HEK293 (cell line): ENCODE measurements around the gene MARCOL.

Experiments used
- CTCF ChIA-PET: fragments of 350-600 bp; formaldehyde crosslinking; extraction: SDS; loops from one replicate; lab custom pipeline; 2021; ENCODE audit warnings: antibody characterized with exemption; lab: Yijun Ruan, JAX
- POLR2A ChIA-PET: fragments of 300-600 bp; formaldehyde crosslinking; extraction: SDS; loops from one replicate; lab custom pipeline; 2020; ENCODE audit warnings: antibody characterized with exemption, inconsistent platforms; lab: Yijun Ruan, JAX
- H3K27ac ChIP-seq: fragments of 200-500 bp; sonication (Bioruptor generic); 2 replicates; pipeline ENCODE4 v1.5.1; 2014; ENCODE audit warnings: low read depth, low read length, control low read depth, inconsistent platforms; ENCODE audit errors: extremely low read depth
- H3K36me3 ChIP-seq, 2 experiments: fragments of 200-500 bp in 1 of 2; sonication (Bioruptor generic) in 1 of 2; 1 replicate in 1 of 2; 2 replicates in 1 of 2; pipeline ENCODE4 v1.5.1; 2014 to 2017; ENCODE audit warnings: inconsistent platforms in 2 of 2, low read length in 2 of 2; ENCODE audit not compliant: control insufficient read depth in 2 of 2, insufficient read depth in 1 of 2
- H3K4me1 ChIP-seq: fragments of 200-500 bp; sonication (Bioruptor generic); 2 replicates; pipeline ENCODE4 v1.5.1; 2014; ENCODE audit warnings: mild to moderate bottlenecking, low read length, inconsistent platforms; ENCODE audit not compliant: control insufficient read depth, insufficient read depth
- H3K4me3 ChIP-seq: 2 replicates; pipeline ENCODE4 v1.5.1; 2011; ENCODE audit warnings: low read depth, mild to moderate bottlenecking, control low read depth, low read length, moderate library complexity
- H3K9me3 ChIP-seq: fragments of 200-500 bp; sonication (Bioruptor generic); 2 replicates; pipeline ENCODE4 v1.5.1; 2014; ENCODE audit warnings: low read depth, low read length, inconsistent platforms; ENCODE audit not compliant: control insufficient read depth, insufficient read depth
- ATF2 ChIP-seq: fragments of 450-650 bp; formaldehyde crosslinking; IDR thresholded peaks from 2 replicates; pipeline ENCODE4 v1.5.1; 2016; ENCODE audit warnings: missing biosample characterization, missing genetic modification characterization, low read depth
- BCL11B ChIP-seq: fragments of 450-650 bp; formaldehyde crosslinking; IDR thresholded peaks from 2 replicates; pipeline ENCODE4 v1.5.1; 2016; ENCODE audit warnings: low read depth, missing biosample characterization, missing genetic modification characterization
- HOXD13 ChIP-seq: sonication (generic); formaldehyde crosslinking; IDR thresholded peaks from 2 replicates; pipeline ENCODE4 v1.8.0; 2022; ENCODE audit warnings: missing genetic modification reagents, borderline replicate concordance
- INSM2 ChIP-seq: fragments of 450-650 bp; formaldehyde crosslinking; IDR thresholded peaks from 2 replicates; pipeline ENCODE4 v1.5.1; 2016; ENCODE audit warnings: missing biosample characterization, missing genetic modification characterization
- PRDM10 ChIP-seq: fragments of 450-650 bp; formaldehyde crosslinking; IDR thresholded peaks from 2 replicates; pipeline ENCODE4 v1.5.1; 2016; ENCODE audit warnings: missing biosample characterization, missing genetic modification characterization
- PRDM2 ChIP-seq: fragments of 450-650 bp; formaldehyde crosslinking; IDR thresholded peaks from 2 replicates; pipeline ENCODE4 v1.5.1; 2016; ENCODE audit warnings: missing biosample characterization, missing genetic modification characterization, borderline replicate concordance
- SP3 ChIP-seq: fragments of 450-650 bp; formaldehyde crosslinking; IDR thresholded peaks from 2 replicates; pipeline ENCODE4 v1.5.1; 2016; ENCODE audit warnings: missing biosample characterization, missing genetic modification characterization
- SP7 ChIP-seq: fragments of 450-650 bp; formaldehyde crosslinking; IDR thresholded peaks from 2 replicates; pipeline ENCODE4 v1.5.1; 2016; ENCODE audit warnings: missing biosample characterization, missing genetic modification characterization
- YY1 ChIP-seq: fragments of 450-650 bp; formaldehyde crosslinking; IDR thresholded peaks from 2 replicates; pipeline ENCODE4 v1.5.1; 2018; ENCODE audit warnings: missing biosample characterization, missing genetic modification characterization
- YY2 ChIP-seq: fragments of 450-650 bp; formaldehyde crosslinking; IDR thresholded peaks from 2 replicates; pipeline ENCODE4 v1.5.1; 2016; ENCODE audit warnings: missing biosample characterization, missing genetic modification characterization
- ZBTB20 ChIP-seq: fragments of 450-650 bp; formaldehyde crosslinking; IDR thresholded peaks from 2 replicates; pipeline ENCODE4 v1.5.1; 2016; ENCODE audit warnings: missing biosample characterization, missing genetic modification characterization
- ZBTB21 ChIP-seq: fragments of 450-650 bp; formaldehyde crosslinking; IDR thresholded peaks from 2 replicates; pipeline ENCODE4 v1.5.1; 2017; ENCODE audit warnings: missing biosample characterization, missing genetic modification characterization
- ZNF2 ChIP-seq: fragments of 450-650 bp; formaldehyde crosslinking; IDR thresholded peaks from 2 replicates; pipeline ENCODE4 v1.5.1; 2016; ENCODE audit warnings: missing biosample characterization, missing genetic modification characterization
- ZNF23 ChIP-seq: fragments of 450-650 bp; formaldehyde crosslinking; IDR thresholded peaks from 2 replicates; pipeline ENCODE4 v1.5.1; 2016; ENCODE audit warnings: missing biosample characterization, missing genetic modification characterization, borderline replicate concordance
- ZNF521 ChIP-seq: fragments of 450-650 bp; formaldehyde crosslinking; IDR thresholded peaks from 2 replicates; pipeline ENCODE4 v1.5.1; 2017; ENCODE audit warnings: missing biosample characterization, mild to moderate bottlenecking, missing genetic modification characterization
- ZNF585B ChIP-seq: fragments of 450-650 bp; formaldehyde crosslinking; IDR thresholded peaks from 2 replicates; pipeline ENCODE4 v1.5.1; 2016; ENCODE audit warnings: missing biosample characterization, missing genetic modification characterization
- ZNF704 ChIP-seq: fragments of 450-650 bp; formaldehyde crosslinking; IDR thresholded peaks from 2 replicates; pipeline ENCODE4 v1.5.1; 2016; ENCODE audit warnings: missing biosample characterization, missing genetic modification characterization

MARCOL gene

GRCh38 chr5:148229840-148230239 is 8.5 kb upstream of the MARCOL start:
- H3K9me3 ChIP-seq: no peaks in the 10 kb centered on the region
- H3K4me3 ChIP-seq: no peak overlapping the region
- CTCF ChIA-PET: no interaction called here
- TF ChIP-seq ZNF704 (tag by site-specific recombination): no peak
- no peak for TF ChIP-seq YY2 (tag by site-specific recombination)
- TF ChIP-seq, all 188 proteins: peak for 0
- H3K4me1 ChIP-seq: no peaks in the 10 kb centered on the region
- no peaks in the 10 kb centered on the region for H3K36me3 ChIP-seq
- H3K27ac ChIP-seq: no peak overlapping the region
- POLR2A ChIA-PET: no interaction called here

GRCh38 chr5:148230240-148230639 is 8.1 kb upstream of the MARCOL start:
- no peaks in the 10 kb centered on the region for H3K36me3 ChIP-seq
- no peak overlapping the region for H3K27ac ChIP-seq
- H3K9me3 ChIP-seq: no peaks in the 10 kb centered on the region
- ChIA-PET CTCF (no interaction called here), POLR2A (no interaction called here)
- no peaks in the 10 kb centered on the region for H3K4me1 ChIP-seq
- TF ChIP-seq ZNF2 (tag by site-specific recombination) (no peak), BCL11B (tag by site-specific recombination) (no peak), ZNF585B (tag by site-specific recombination) (no peak), INSM2 (tag by site-specific recombination) (no peak), ZBTB21 (tag by site-specific recombination) (no peak), YY1 (tag by site-specific recombination) (0 out of 2 replicates have a peak, but pooled peaks have one; percentile 14)
- no peak overlapping the region for H3K4me3 ChIP-seq

GRCh38 chr5:148237785-148238417 is 424 bp upstream of the MARCOL start:
- POLR2A ChIA-PET: no interaction called here
- CTCF ChIA-PET: interaction anchor here (0.6 kb wide), 2 partner anchors 60 to 441 kb away, joined by 3 read pairs; no protein-coding TSS in a partner anchor
- no peaks in the 10 kb centered on the region for H3K36me3 ChIP-seq
- H3K9me3 ChIP-seq: no peaks in the 10 kb centered on the region
- 0 out of 2 replicates have a peak, but pooled peaks cover 3% of the 10 kb centered on the region for H3K4me1 ChIP-seq
- no peak overlapping the region for H3K4me3 ChIP-seq
- no peak overlapping the region for H3K27ac ChIP-seq
- TF ChIP-seq ZBTB20 (tag by site-specific recombination) (no peak), SP7 (tag by site-specific recombination) (no peak), SP3 (peak; percentile 62), PRDM10 (no peak), HOXD13 (CRISPR knock-in tag) (no peak), ZNF521 (tag by site-specific recombination) (no peak), ZNF23 (tag by site-specific recombination) (no peak), ATF2 (tag by site-specific recombination) (no peak), PRDM2 (tag by site-specific recombination) (no peak)
